WTC11 (cell line): ENCODE data around the gene SPATS2.

Experiments
- SMAD4 ChIP-seq: sonication (generic); formaldehyde crosslinking; IDR thresholded peaks from 2 replicates; pipeline ENCODE4 v1.8.0; 2022; ENCODE audit warnings: mild to moderate bottlenecking, missing genetic modification reagents
- TF ChIP-seq, protein P1 (sequence below): sonication (generic); formaldehyde crosslinking; IDR thresholded peaks from 2 replicates; pipeline ENCODE4 v1.8.1; 2023; ENCODE audit warnings: mild to moderate bottlenecking, missing genetic modification reagents, borderline replicate concordance
- TF ChIP-seq, protein P2 (sequence below): fragments of 200-600 bp; IDR thresholded peaks from 2 replicates; pipeline ENCODE4 v1.8.0; 2022; ENCODE audit warnings: antibody characterized with exemption
- TF ChIP-seq, protein P3 (sequence below): sonication (generic); formaldehyde crosslinking; IDR thresholded peaks from 2 replicates; pipeline ENCODE4 v1.8.1; 2022; ENCODE audit warnings: low read depth, mild to moderate bottlenecking, moderate library complexity, missing genetic modification reagents, borderline replicate concordance

DNA sequence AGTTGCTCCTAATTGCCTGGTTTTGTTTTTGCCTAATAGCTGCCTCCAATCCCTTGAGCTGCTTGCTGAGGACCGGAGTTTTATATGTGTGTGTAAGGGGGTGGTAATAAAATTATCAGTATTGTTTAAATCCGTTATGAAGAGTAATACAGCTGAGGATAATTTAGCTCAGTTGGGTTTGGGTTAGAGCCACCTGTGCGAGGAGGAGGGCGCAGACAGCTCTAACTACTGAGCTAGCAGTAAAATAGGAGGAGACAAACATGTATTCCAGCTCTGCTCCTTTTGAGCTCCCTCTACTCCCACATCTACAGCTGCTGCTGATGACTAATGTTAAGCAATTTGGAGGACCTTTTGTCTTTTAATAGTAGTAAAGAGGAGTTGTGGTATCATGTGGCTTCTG lies 61.5 kb downstream of the SPATS2 start:
- TF ChIP-seq, protein P1, sequence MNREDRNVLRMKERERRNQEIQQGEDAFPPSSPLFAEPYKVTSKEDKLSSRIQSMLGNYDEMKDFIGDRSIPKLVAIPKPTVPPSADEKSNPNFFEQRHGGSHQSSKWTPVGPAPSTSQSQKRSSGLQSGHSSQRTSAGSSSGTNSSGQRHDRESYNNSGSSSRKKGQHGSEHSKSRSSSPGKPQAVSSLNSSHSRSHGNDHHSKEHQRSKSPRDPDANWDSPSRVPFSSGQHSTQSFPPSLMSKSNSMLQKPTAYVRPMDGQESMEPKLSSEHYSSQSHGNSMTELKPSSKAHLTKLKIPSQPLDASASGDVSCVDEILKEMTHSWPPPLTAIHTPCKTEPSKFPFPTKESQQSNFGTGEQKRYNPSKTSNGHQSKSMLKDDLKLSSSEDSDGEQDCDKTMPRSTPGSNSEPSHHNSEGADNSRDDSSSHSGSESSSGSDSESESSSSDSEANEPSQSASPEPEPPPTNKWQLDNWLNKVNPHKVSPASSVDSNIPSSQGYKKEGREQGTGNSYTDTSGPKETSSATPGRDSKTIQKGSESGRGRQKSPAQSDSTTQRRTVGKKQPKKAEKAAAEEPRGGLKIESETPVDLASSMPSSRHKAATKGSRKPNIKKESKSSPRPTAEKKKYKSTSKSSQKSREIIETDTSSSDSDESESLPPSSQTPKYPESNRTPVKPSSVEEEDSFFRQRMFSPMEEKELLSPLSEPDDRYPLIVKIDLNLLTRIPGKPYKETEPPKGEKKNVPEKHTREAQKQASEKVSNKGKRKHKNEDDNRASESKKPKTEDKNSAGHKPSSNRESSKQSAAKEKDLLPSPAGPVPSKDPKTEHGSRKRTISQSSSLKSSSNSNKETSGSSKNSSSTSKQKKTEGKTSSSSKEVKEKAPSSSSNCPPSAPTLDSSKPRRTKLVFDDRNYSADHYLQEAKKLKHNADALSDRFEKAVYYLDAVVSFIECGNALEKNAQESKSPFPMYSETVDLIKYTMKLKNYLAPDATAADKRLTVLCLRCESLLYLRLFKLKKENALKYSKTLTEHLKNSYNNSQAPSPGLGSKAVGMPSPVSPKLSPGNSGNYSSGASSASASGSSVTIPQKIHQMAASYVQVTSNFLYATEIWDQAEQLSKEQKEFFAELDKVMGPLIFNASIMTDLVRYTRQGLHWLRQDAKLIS (CRISPR knock-in tag): no peak
- TF ChIP-seq, protein P2, sequence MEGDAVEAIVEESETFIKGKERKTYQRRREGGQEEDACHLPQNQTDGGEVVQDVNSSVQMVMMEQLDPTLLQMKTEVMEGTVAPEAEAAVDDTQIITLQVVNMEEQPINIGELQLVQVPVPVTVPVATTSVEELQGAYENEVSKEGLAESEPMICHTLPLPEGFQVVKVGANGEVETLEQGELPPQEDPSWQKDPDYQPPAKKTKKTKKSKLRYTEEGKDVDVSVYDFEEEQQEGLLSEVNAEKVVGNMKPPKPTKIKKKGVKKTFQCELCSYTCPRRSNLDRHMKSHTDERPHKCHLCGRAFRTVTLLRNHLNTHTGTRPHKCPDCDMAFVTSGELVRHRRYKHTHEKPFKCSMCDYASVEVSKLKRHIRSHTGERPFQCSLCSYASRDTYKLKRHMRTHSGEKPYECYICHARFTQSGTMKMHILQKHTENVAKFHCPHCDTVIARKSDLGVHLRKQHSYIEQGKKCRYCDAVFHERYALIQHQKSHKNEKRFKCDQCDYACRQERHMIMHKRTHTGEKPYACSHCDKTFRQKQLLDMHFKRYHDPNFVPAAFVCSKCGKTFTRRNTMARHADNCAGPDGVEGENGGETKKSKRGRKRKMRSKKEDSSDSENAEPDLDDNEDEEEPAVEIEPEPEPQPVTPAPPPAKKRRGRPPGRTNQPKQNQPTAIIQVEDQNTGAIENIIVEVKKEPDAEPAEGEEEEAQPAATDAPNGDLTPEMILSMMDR: no peak
- TF ChIP-seq SMAD4 (CRISPR knock-in tag): no peak
- TF ChIP-seq, protein P3, sequence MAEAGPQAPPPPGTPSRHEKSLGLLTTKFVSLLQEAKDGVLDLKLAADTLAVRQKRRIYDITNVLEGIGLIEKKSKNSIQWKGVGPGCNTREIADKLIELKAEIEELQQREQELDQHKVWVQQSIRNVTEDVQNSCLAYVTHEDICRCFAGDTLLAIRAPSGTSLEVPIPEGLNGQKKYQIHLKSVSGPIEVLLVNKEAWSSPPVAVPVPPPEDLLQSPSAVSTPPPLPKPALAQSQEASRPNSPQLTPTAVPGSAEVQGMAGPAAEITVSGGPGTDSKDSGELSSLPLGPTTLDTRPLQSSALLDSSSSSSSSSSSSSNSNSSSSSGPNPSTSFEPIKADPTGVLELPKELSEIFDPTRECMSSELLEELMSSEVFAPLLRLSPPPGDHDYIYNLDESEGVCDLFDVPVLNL (CRISPR knock-in tag): no peak
